HG03439 (cell line): ENCODE data around the gene GPC6.

Source experiments
- ATAC-seq: cut with Tn5 transposase; IDR thresholded peaks from one replicate; pipeline ENCODE4 v1.9.1; 2021; ENCODE audit warnings: mild to moderate bottlenecking, moderate library complexity; ENCODE audit not compliant: unreplicated experiment

GPC6 gene

DNA sequence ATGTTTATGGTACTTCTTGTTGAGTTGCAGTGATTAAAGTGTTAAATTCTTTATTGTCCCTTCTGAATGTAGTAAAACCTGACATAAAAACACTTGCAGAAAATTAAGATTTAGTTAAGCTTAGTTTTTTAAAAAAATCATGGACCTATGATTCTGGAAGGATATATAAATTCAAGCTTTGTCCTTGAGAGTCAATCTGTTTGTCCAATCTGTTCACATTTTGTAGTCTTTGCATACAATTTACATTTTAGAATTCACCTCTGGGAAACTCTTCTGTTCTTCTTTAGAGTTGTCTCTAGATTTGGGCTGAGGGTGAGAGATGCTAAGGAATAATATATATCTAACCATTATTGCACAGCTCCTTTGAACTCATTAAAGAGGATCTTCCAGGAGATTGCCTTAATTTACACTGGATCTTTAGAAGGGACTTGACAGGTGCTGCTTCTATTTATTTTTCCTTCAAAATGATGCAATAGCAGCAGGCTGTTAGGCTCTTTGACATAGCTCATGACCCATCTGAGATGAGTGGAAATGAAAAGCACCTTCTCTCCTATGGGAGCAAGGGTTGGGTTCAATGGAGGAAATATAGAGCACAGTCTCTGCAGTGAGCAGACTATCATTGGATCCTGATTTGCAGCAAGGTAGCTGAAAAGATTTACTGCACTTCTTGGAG is 433.9 kb downstream of the GPC6 start:
- ATAC-seq, result no peak

GRCh38 chr13:93670866-93671265 is 444.3 kb downstream of the GPC6 start:
- ATAC-seq, result no peak

- no peak for ATAC-seq
Measured at GRCh38 chr13:93672996-93673395, 446.4 kb downstream of the GPC6 start.

DNA sequence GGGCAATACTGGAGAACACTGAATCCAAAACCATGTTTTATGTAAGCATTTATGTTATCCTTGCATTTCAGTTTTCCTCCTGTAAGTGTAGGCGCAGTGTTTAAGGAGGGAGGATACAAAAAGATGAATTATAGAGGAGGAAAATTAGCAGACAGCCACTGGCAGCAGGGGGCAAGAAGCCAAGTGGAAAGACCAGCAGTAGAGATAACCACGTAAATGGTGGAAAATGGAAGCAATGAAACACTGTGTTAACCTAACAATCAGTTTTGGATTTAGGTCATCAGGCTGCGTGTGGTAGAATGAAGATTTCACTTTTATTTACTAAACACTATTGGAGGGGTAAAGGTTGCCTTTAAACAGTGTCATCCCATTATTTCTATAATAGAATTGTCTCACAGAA is 447.3 kb downstream of the GPC6 start:
- no peak for ATAC-seq

- ATAC-seq, result no peak
Measured at GRCh38 chr13:93674337-93674755, 447.7 kb downstream of the GPC6 start.

DNA sequence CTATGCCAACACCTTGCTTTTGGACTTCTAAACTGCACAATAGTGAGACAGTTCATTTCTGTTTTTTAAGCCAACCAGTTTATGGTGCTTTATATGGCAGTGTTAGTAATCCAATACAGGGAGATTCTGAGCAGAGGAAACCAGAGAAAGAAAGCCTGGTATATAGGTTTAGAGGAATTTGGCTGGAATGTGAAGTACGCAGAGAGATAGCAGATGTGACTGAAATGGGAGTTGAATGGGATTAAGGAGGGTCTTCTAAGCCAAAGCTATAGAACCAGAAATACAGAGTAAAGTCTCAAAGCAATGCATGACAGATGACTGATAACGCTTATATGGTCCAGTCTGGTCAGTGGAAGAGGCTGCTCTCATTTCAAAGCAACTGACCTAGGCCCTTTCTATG is 453.7 kb downstream of the GPC6 start:
- no peak for ATAC-seq

DNA sequence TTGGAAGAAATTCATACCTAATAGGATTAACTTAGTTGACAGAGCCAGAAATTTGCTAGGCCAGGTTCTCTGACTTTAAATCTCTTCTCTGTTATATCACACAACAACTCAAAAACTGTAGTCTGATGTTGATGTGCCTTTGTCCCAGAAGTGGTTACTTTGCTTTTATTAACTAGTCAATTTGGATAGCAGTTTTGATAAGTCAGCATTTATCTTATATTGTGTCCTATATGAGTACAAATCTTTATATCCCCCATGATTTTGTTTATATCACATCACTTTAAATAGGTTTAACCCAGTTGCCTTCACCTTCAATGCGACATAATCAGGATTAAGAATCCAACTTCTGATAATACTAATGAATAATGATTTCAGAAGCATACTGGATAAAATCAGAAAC is 459.3 kb downstream of the GPC6 start:
- ATAC-seq, result no peak

GRCh38 chr13:93686399-93686798 is 459.8 kb downstream of the GPC6 start:
- ATAC-seq, result no peak

- ATAC-seq, result no peak
Measured at GRCh38 chr13:93687261-93687660, 460.7 kb downstream of the GPC6 start.

- no peak for ATAC-seq
Measured at GRCh38 chr13:93689333-93689732, 462.7 kb downstream of the GPC6 start.

GRCh38 chr13:93690139-93690538 is 463.5 kb downstream of the GPC6 start:
- no peak for ATAC-seq

DNA sequence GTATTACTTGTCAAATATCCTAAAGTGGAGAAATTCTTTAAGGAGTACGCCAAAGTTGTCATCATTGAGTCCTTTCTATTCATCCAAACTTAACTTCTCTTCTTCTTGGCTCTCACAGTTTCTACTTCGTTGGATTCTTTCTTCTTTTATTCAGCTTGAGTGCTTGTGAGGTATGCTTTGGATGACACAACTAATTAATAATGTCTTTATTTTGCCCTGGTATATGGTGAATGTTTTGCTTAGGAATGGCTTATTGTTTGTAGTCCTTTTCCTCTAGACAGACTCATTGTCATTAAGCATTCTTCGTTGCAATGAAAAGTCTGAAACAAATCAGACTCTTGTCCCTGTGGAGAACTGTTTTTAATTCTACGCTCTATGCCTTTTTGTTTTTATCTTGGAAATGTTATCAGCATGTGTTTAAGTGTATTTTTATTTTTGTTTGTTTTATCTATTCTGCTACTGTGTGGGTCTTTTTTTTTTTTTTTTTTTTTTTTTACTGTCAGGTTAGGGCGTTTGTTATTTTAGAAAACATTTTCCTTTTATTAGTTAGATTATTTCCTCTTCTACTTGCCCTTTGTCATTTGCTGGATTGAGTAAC is 471.5 kb downstream of the GPC6 start:
- ATAC-seq, result no peak

DNA sequence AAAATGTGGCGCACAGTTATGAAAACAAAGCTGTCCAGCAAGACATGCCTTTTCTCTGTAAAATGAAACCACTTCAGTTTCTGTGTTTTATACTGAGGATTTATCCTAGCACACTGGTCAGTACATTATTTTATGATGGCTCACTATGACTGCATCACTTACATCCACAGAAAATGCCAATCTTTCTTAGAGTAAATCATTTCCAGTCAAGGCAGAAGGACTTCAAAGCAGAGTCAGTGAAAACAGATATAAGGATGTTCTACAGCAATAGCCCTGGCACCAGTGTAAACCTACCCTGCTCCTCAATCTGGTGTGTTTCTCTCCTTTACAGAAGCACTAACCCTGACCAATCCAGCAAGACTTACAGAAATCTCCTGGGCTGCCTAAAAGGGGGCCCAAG is 473.5 kb downstream of the GPC6 start:
- ATAC-seq, result no peak

- no peak for ATAC-seq
Measured at GRCh38 chr13:93708308-93709075, 481.9 kb downstream of the GPC6 start.

- no peak for ATAC-seq
Measured at GRCh38 chr13:93709506-93710244, 483.1 kb downstream of the GPC6 start.

DNA sequence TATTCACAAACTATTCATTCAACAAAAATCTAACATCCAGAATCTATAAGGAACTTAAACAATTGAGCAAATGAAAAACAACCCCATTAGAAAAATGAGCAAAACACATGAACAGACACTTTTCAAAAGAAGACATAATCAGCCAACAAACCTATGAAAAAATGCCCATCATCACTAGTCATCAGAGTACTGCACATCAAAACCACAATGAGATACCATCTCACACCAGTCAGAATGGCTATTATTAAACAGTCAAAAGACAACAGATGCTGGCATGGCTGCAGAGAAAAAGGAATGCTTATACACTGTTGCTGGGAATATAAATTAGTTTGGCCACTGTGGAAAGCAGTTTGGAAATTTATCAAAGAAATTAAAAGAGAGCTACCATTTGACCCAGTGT is 487.6 kb downstream of the GPC6 start:
- no peak for ATAC-seq

- no peak for ATAC-seq
Measured at GRCh38 chr13:93715866-93716265, 489.3 kb downstream of the GPC6 start.

GRCh38 chr13:93716623-93717022 is 490.0 kb downstream of the GPC6 start:
- ATAC-seq, result no peak

- ATAC-seq, result no peak
Measured at GRCh38 chr13:93721483-93721882, 494.9 kb downstream of the GPC6 start.

DNA sequence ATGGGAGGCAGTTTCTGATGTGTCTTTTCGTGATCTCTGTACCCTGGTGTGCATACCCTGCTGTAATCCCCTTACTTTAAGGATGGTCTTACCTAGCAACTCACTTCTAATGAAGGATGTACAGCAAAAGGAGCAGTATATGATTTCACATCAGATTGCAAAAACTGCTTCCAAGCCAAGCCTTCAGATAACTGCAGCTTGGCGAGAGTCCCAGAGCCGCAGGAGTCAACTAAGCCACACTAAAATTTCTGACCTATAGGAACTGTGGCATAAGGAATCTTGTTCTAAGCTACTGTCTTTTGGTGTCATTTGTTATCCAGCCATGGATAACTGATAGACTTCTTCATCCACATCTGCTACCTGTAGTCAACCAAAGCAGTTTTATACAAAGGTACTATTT is 496.7 kb downstream of the GPC6 start:
- ATAC-seq, result no peak

GRCh38 chr13:93724187-93724586 is 497.6 kb downstream of the GPC6 start:
- no peak for ATAC-seq
